GM12801 (cell line): ENCODE data around the gene CLSTN1.

Source experiments
- CTCF ChIP-seq: IDR thresholded peaks from one replicate; pipeline ENCODE4 v1.5.1; 2011; ENCODE audit warnings: control low read depth; ENCODE audit not compliant: insufficient read length; ENCODE audit errors: extremely low read depth

The CLSTN1 gene

GRCh38 chr1:9717193-9718005 lies 106.4 kb downstream of the CLSTN1 start:
- no peak for TF ChIP-seq CTCF

GRCh38 chr1:9716404-9717192 lies 107.2 kb downstream of the CLSTN1 start:
- no peak for TF ChIP-seq CTCF

- TF ChIP-seq CTCF = no peak
Measured at GRCh38 chr1:9715536-9716226, 108.1 kb downstream of the CLSTN1 start.

- TF ChIP-seq CTCF = no peak
Measured at GRCh38 chr1:9714257-9714718, 109.5 kb downstream of the CLSTN1 start.

GRCh38 chr1:9711466-9712020 lies 112.2 kb downstream of the CLSTN1 start:
- no peak for TF ChIP-seq CTCF

- no peak for TF ChIP-seq CTCF
Measured at GRCh38 chr1:9710037-9710436, 113.7 kb downstream of the CLSTN1 start.

GRCh38 chr1:9706178-9706577 lies 117.6 kb downstream of the CLSTN1 start:
- TF ChIP-seq CTCF = no peak
